BLaER1 (cell line): ENCODE data around the gene IL19.
"Not testable (repeated sequence)": the region's sequence is repeated elsewhere in the genome, so short reads cannot be mapped to it uniquely, and the experiment has no call there.

Experiments used
- H3K27ac ChIP-seq: shearing (Covaris generic); formaldehyde crosslinking; 2 replicates; pipeline ENCODE4 v1.8.1; 2022
- H3K27me3 ChIP-seq: shearing (Covaris generic); formaldehyde crosslinking; 2 replicates; pipeline ENCODE4 v1.8.1; 2022
- H3K36me3 ChIP-seq: shearing (Covaris generic); formaldehyde crosslinking; 2 replicates; pipeline ENCODE4 v1.8.1; 2022
- H3K4me1 ChIP-seq: shearing (Covaris generic); formaldehyde crosslinking; 2 replicates; pipeline ENCODE4 v1.8.1; 2022
- H3K4me2 ChIP-seq: shearing (Covaris generic); formaldehyde crosslinking; 2 replicates; pipeline ENCODE4 v1.8.1; 2022
- H3K4me3 ChIP-seq: shearing (Covaris generic); formaldehyde crosslinking; 2 replicates; pipeline ENCODE4 v1.8.1; 2022
- H3K9ac ChIP-seq: shearing (Covaris generic); formaldehyde crosslinking; 2 replicates; pipeline ENCODE4 v1.8.1; 2022
- H3K9me3 ChIP-seq: shearing (Covaris generic); formaldehyde crosslinking; 2 replicates; pipeline ENCODE4 v1.8.1; 2022
- H4K20me1 ChIP-seq: shearing (Covaris generic); formaldehyde crosslinking; 2 replicates; pipeline ENCODE4 v1.8.1; 2022
- Cebpa-rat ChIP-seq: shearing (Covaris generic); IDR thresholded peaks from 2 replicates; pipeline ENCODE4 v1.8.1; 2022

Gene IL19

GRCh38 chr1:206851341-206852010, 80.9 kb downstream of the IL19 start:
- TF ChIP-seq Cebpa-rat, result no peak
- no peak overlapping the region for H3K4me2 ChIP-seq

DNA sequence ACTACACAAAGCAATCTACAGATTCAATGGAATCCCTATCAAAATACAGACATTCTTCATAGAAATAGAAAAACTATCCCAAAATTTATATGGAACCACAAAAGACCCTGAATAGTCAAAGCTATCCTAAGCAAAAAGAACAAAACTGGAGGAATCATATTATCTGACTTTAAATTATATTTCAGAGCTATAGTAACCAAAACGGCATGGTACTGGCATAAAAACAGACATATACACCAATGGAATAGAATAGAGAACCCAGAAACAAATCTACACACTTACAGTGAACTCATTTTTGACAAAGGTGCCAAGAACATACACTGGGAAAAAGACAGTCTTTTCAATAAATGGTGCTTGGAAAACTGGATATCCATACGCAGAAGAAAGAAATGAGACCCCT, 82.1 kb downstream of the IL19 start:
- not testable (repeated sequence) for H3K4me2 ChIP-seq, H3K9me3 ChIP-seq, H3K4me1 ChIP-seq, H4K20me1 ChIP-seq, H3K27ac ChIP-seq, H3K27me3 ChIP-seq, H3K9ac ChIP-seq, H3K4me3 ChIP-seq, H3K36me3 ChIP-seq

More at GRCh38 chr1:206851341-206852010, 80.9 kb downstream of the IL19 start:
- H3K36me3 ChIP-seq, result no peaks in the 10 kb centered on the region
- no peak overlapping the region for H3K27ac ChIP-seq
- H3K4me3 ChIP-seq, result no peak overlapping the region
- no peak overlapping the region for H3K9ac ChIP-seq
- no peaks in the 10 kb centered on the region for H3K4me1 ChIP-seq
- no peaks in the 10 kb centered on the region for H4K20me1 ChIP-seq
- H3K9me3 ChIP-seq, result peaks cover 5% of the 10 kb centered on the region
- H3K27me3 ChIP-seq, result no peaks in the 10 kb centered on the region

DNA sequence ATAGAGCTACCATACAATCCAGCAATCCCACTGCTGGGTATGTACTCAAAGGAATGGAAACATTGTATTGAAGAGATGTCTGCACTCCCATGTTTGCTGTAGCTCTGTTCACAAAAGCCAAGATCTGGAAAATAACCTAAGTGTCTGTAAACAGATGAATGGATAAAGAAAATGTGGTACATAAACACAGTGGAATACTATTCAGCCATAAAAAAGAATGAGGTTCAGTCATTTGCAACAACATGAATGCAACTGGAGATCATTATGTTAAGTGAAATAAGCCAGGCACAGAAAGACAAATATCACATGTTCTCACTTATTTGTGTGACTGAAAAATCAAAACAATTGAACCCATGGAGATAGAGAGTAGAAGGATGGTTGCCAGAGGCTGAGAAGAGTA, 83.1 kb downstream of the IL19 start:
- H3K4me2 ChIP-seq, H3K9me3 ChIP-seq, H4K20me1 ChIP-seq, H3K27me3 ChIP-seq, H3K36me3 ChIP-seq, H3K4me3 ChIP-seq, H3K9ac ChIP-seq, H3K27ac ChIP-seq, H3K4me1 ChIP-seq: not testable (repeated sequence)

DNA sequence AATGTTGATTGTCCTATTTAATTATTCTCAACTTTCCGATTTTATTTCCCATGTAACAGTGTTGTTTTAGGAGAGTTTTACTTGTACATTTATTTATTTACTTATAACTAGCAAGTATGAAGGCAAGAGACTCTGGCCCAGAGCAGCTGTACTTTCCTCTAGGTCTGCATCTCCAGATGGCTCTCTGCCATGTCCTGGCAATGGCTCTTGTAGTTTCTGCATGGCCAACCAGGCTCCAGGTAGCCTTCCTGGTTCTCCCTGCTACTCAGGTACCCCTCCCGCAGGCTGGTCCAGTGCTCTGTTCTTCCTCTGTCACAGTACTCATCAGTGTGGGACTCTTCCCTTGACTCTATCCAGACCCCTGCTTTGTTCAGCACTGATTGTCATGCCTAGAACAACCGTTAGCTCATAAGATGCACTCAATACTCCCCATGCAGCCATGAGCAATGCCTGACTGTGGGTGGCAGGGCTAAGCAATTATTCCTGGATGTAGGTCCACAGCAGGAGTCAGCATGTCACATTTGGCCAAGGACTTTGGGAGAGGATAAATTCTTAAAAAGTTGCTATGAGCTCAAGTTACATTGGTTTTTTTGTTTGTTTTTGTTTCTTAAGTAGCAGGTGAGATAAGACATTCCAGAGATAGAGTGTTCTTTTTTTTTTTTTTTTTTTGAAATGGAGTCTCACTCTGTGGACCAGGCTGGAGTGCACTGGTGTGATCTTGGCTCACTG, 84.0 kb downstream of the IL19 start:
- Histone ChIP-seq H3K4me3 (no peak overlapping the region), H4K20me1 (no peaks in the 10 kb centered on the region), H3K27ac (no peak overlapping the region), H3K4me1 (peaks cover 12% of the 10 kb centered on the region), H3K9ac (no peak overlapping the region), H3K9me3 (peaks cover 5% of the 10 kb centered on the region), H3K4me2 (no peak overlapping the region), H3K27me3 (no peaks in the 10 kb centered on the region), H3K36me3 (no peaks in the 10 kb centered on the region)
- no peak for TF ChIP-seq Cebpa-rat

DNA sequence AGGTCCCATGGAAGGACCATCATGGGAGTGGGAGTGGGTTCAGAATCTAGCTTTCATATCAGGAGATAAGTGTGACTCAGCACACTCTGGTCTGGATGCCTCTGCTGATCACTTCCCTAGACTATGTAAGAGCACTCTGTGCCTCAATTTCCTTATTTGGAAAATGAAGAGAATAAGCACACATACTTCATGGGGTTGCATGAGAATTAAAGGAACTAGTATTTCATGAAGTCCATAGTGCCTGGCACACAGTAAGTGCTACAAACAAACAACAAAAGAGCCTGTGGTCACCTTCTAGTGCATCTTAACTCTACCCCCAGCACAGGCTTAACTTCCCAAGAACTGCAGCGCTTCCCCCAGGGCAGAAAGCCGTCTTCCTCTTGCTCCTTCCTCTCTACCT, 85.3 kb downstream of the IL19 start:
- no peaks in the 10 kb centered on the region for H4K20me1 ChIP-seq
- TF ChIP-seq Cebpa-rat, result no peak
- no peaks in the 10 kb centered on the region for H3K36me3 ChIP-seq
- H3K27me3 ChIP-seq, result no peaks in the 10 kb centered on the region
- H3K4me3 ChIP-seq, result no peak overlapping the region
- H3K9me3 ChIP-seq, result peaks cover 5% of the 10 kb centered on the region
- no peak overlapping the region for H3K9ac ChIP-seq
- no peak overlapping the region for H3K27ac ChIP-seq
- no peak overlapping the region for H3K4me2 ChIP-seq
- H3K4me1 ChIP-seq, result peaks cover 12% of the 10 kb centered on the region

DNA sequence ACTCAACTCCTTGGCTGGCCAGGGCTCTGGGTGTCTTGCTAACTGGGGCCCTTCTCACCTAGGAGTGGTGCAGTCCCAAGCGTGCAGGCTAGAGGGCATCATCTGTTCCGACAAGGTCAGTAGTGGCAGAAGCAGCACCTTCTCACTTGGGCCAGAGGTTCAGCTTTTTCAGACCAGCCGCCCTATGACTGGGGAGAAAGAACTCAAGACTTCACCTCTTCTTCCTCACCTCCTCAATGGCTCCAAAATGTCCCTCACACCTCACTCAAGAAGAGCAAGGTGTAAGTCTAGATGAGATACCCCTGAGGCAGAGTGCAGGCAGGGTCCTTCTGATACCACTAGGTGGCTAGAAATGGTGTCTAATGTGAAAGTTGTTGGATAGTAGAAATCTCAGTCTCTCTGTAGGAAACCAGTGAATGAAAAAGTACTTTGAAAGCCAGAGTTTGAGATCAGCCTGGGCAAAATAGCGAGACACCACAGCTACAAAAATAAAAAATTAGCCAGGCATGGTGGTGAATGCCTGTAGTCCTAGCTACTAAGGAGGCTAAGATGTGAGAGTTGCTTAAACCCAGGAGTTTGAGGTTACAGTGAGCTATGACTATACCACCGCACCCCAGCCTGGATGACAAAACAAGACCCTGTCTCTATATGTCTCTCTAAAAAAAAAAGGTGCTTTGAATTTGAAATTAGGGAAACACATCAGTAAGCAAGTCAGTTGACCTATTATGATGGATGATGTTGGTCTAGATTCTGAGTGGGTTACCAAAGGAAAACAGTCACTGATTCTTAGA, 86.3 kb downstream of the IL19 start:
- H3K9ac ChIP-seq, result no peak overlapping the region
- H3K4me3 ChIP-seq, result no peak overlapping the region
- no peak for TF ChIP-seq Cebpa-rat
- no peaks in the 10 kb centered on the region for H3K36me3 ChIP-seq
- H3K9me3 ChIP-seq, result peaks cover 5% of the 10 kb centered on the region
- H3K27ac ChIP-seq, result no peak overlapping the region
- H3K27me3 ChIP-seq, result no peaks in the 10 kb centered on the region
- no peak overlapping the region for H3K4me2 ChIP-seq
- no peaks in the 10 kb centered on the region for H4K20me1 ChIP-seq
- H3K4me1 ChIP-seq, result peaks cover 12% of the 10 kb centered on the region

GRCh38 chr1:206859082-206859521, 88.5 kb downstream of the IL19 start:
- TF ChIP-seq Cebpa-rat, result no peak
- H3K9me3 ChIP-seq, result no peaks in the 10 kb centered on the region
- H3K27ac ChIP-seq, result peak overlapping the region; percentile 33; the same call in 1 of the 2 replicates
- no peaks in the 10 kb centered on the region for H3K27me3 ChIP-seq
- H3K4me3 ChIP-seq, result no peak overlapping the region
- peak overlapping the region; percentile 66 for H3K4me2 ChIP-seq
- H3K36me3 ChIP-seq, result no peaks in the 10 kb centered on the region
- H3K4me1 ChIP-seq, result peaks cover 12% of the 10 kb centered on the region
- H4K20me1 ChIP-seq, result no peaks in the 10 kb centered on the region
- H3K9ac ChIP-seq, result no peak overlapping the region

GRCh38 chr1:206860165-206860564, 89.6 kb downstream of the IL19 start:
- H3K27me3 ChIP-seq, result no peaks in the 10 kb centered on the region
- no peaks in the 10 kb centered on the region for H4K20me1 ChIP-seq
- no peak overlapping the region for H3K27ac ChIP-seq
- peaks cover 12% of the 10 kb centered on the region for H3K4me1 ChIP-seq
- no peaks in the 10 kb centered on the region for H3K36me3 ChIP-seq
- H3K4me3 ChIP-seq, result no peak overlapping the region
- H3K9me3 ChIP-seq, result no peaks in the 10 kb centered on the region
- no peak overlapping the region for H3K4me2 ChIP-seq
- no peak for TF ChIP-seq Cebpa-rat
- H3K9ac ChIP-seq, result no peak overlapping the region

- Histone ChIP-seq H3K36me3 (no peaks in the 10 kb centered on the region), H3K27ac (no peak overlapping the region), H3K4me2 (no peak overlapping the region), H3K4me3 (no peak overlapping the region), H4K20me1 (no peaks in the 10 kb centered on the region), H3K9me3 (no peaks in the 10 kb centered on the region), H3K4me1 (peaks cover 12% of the 10 kb centered on the region), H3K9ac (no peak overlapping the region), H3K27me3 (no peaks in the 10 kb centered on the region)
- no peak for TF ChIP-seq Cebpa-rat
Observed at GRCh38 chr1:206863266-206863665, 92.7 kb downstream of the IL19 start.
